A549 (cell line): Measurements from ENCODE around the gene GCNT2.

Source experiments
- BCL3 ChIP-seq: fragments of >200 bp; sonication (Bioruptor Twin); formaldehyde crosslinking; IDR thresholded peaks from 3 replicates; pipeline ENCODE4 v1.6.1; 2016
- CTCF ChIP-seq: fragments of >200 bp; sonication (Bioruptor Twin); formaldehyde crosslinking; IDR thresholded peaks from 3 replicates; pipeline ENCODE4 v1.5.1; 2016
- EP300 ChIP-seq, 2 experiments: fragments of >200 bp; sonication (Bioruptor Twin); formaldehyde crosslinking; IDR thresholded peaks; 2 replicates in 1 of 2; 3 replicates in 1 of 2; pipeline ENCODE4 v1.6.1; 2016 to 2017
- ESRRA ChIP-seq: fragments of 150-350 bp; IDR thresholded peaks from 2 replicates; pipeline ENCODE4 v1.6.1; 2014; ENCODE audit warnings: mild to moderate bottlenecking, low read length, borderline replicate concordance
- HMGXB4 ChIP-seq: fragments of 250-450 bp; sonication (Bioruptor Pico); IDR thresholded peaks from 2 replicates; pipeline ENCODE4 v1.5.0; 2021; ENCODE audit warnings: mild to moderate bottlenecking, moderate library complexity, borderline replicate concordance
- MAX ChIP-seq: IDR thresholded peaks from 2 replicates; pipeline ENCODE4 v1.6.1; 2012
- POLR2A ChIP-seq: IDR thresholded peaks from 2 replicates; pipeline ENCODE4 v1.6.1; 2012; ENCODE audit warnings: mild to moderate bottlenecking, low read length
- RAD21 ChIP-seq, 2 experiments: fragments of >200 bp in 1 of 2; sonication (Bioruptor Twin) in 1 of 2; formaldehyde crosslinking in 1 of 2; IDR thresholded peaks in 1 of 2; conservative IDR thresholded peaks in 1 of 2; 2 replicates in 1 of 2; 3 replicates in 1 of 2; pipeline ENCODE4 v1.6.1; 2012 to 2018; ENCODE audit warnings: inconsistent platforms in 1 of 2
- RCOR1 ChIP-seq: fragments of 150-350 bp; IDR thresholded peaks from 2 replicates; pipeline ENCODE4 v1.6.1; 2014; ENCODE audit warnings: antibody characterized with exemption, low read length, low read depth
- SREBF2 ChIP-seq: fragments of 450-650 bp; IDR thresholded peaks from 2 replicates; pipeline ENCODE4 v1.6.1; 2014; ENCODE audit warnings: mild to moderate bottlenecking, moderate library complexity
- ZFP36 ChIP-seq: fragments of 450-650 bp; IDR thresholded peaks from 2 replicates; pipeline ENCODE4 v1.6.1; 2014; ENCODE audit warnings: borderline replicate concordance; ENCODE audit not compliant: partially characterized antibody
- ZNF302 ChIP-seq: fragments of 250-450 bp; sonication (Bioruptor Pico); IDR thresholded peaks from 2 replicates; pipeline ENCODE4 v1.9.0; 2021; ENCODE audit warnings: inconsistent platforms, mild to moderate bottlenecking, moderate library complexity

- no peak for TF ChIP-seq CTCF
- TF ChIP-seq HMGXB4 = no peak
- no peak for TF ChIP-seq EP300 (IDR thresholded peaks at IDR 0.05)
- TF ChIP-seq BCL3 = no peak
- no peak for TF ChIP-seq POLR2A
- TF ChIP-seq RCOR1 = no peak
- TF ChIP-seq RAD21 (conservative IDR thresholded peaks at IDR 0.05 in 1 of 2, IDR thresholded peaks at IDR 0.05 in 1 of 2) = no peak
- TF ChIP-seq ESRRA = no peak
- TF ChIP-seq ZNF302 (CRISPR knock-in tag) = no peak
- no peak for TF ChIP-seq SREBF2
- no peak for TF ChIP-seq ZFP36
- no peak for TF ChIP-seq MAX
Measured at GRCh38 chr6:10585209-10585845, 64.2 kb downstream of the GCNT2 start.
